HPDE6-E6E7 (cell line): ENCODE data around the gene TCF7L1.
"Not testable (repeated sequence)": the region's sequence is repeated elsewhere in the genome, so short reads cannot be mapped to it uniquely, and the experiment has no call there.

Source experiments
- DNase-seq: peaks from one replicate; pipeline ENCODE4 v3.0.0; 2011; ENCODE audit warnings: missing footprints; ENCODE audit errors: extremely low spot score

Gene TCF7L1

DNA sequence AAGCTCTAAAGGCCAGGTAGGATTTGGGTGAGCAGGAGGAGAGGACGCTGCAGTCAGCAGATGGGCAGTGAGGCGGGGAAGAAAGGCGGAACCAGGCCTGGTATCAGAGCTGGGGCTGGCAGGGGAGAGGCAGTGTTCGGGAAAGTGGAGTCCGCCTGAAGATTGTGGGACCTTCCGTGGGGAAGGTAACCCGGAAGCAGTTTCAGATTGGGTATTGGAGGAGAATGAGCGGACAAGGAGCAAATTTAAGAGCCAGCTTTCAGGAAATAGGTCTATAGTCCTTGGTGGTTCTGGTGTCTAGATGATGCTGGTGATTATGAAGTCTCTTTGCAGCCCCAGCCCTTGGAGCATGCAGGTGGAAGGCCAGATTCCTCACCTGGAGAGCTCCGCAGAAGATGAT lies 51.0 kb downstream of the TCF7L1 start:
- no peak for DNase-seq

GRCh38 chr2:85184990-85185389 lies 51.8 kb downstream of the TCF7L1 start:
- no peak for DNase-seq

DNA sequence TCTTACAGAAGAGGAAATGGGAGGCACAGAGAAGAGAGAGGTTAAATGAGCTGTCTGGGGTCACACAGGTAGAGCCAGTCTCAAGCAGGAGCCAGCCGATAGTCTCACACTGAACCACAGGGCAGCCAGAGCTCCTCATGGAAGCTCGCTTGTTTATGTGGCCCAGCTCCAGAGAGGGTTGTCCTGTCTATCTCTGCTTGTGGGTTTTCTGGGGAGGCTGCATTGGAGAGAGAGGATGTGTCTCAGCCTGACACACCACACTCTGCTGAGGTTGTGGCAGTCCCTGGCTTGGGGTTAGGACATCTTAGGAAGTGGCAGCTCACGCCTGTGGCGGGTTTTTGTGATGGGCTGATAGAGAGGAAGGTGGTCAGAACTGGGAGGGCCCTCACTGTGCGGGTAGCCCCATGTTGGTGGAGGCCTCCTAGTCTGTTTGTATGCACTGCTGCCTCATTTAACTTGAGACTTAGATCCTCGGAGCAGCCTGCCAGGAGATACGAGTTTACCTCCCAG lies 52.3 kb downstream of the TCF7L1 start:
- DNase-seq, result no peak

- no peak for DNase-seq
Measured at GRCh38 chr2:85187069-85187468, 53.9 kb downstream of the TCF7L1 start.

GRCh38 chr2:85188852-85189251 lies 55.7 kb downstream of the TCF7L1 start:
- DNase-seq, result no peak

DNA sequence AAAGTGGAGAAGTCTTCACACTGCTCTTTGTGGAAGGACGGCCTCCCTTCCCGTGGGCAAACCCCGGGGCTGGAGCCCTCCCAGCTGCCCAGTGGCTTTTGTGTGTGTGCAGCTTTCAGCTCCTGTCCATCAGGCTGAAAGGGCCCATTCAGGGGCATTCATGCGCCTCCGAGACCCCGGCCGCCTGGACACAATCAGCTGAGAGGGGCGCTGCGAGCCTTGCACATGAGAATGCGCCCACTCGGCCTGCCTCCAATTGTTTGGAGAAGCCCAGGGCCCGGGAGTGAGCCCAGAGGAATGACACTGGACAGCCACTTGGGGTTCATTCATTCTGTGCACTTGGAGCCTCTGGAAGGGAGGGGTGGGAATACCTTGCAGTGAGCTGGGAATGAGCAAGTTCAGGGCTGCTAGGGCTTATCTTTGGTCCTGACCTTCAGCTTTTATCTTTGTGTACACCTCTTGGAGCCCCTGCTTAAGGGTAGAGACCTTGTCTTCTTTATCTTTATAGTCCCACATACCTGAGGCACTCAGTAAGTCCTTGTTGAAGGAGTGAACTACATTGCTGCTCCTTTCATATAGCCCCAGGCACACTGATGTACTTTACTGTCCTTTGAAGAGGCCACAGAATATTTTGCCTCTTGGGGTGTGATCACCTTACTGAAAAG lies 56.5 kb downstream of the TCF7L1 start:
- no peak for DNase-seq

DNA sequence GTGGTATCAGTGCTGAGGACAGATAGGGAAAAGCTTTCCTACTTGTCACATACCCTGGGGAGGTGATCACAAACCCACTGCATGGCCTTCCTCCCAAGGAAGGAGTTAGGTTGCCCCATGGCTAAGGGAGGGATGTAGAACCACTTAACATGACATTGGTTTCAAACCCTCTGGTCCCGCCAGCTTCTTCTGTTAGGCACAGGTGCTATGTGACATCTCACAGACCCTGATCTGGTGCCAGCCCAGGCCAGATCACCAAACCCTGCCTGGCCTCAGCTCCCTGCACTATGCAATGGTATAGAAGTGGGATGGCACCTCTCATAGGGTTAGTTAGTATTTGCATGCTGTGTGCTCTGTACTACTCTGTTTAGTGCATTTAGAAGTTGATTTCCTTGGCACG lies 58.0 kb downstream of the TCF7L1 start:
- no peak for DNase-seq

- DNase-seq, result no peak
Measured at GRCh38 chr2:85194780-85195480, 61.7 kb downstream of the TCF7L1 start.

GRCh38 chr2:85195956-85196355 lies 62.8 kb downstream of the TCF7L1 start:
- no peak for DNase-seq

GRCh38 chr2:85199698-85200097 lies 66.5 kb downstream of the TCF7L1 start:
- DNase-seq, result no peak

- DNase-seq, result no peak
Measured at GRCh38 chr2:85209887-85210286, 76.7 kb downstream of the TCF7L1 start.

- no peak for DNase-seq
Measured at GRCh38 chr2:85210511-85210910, 77.3 kb downstream of the TCF7L1 start.

DNA sequence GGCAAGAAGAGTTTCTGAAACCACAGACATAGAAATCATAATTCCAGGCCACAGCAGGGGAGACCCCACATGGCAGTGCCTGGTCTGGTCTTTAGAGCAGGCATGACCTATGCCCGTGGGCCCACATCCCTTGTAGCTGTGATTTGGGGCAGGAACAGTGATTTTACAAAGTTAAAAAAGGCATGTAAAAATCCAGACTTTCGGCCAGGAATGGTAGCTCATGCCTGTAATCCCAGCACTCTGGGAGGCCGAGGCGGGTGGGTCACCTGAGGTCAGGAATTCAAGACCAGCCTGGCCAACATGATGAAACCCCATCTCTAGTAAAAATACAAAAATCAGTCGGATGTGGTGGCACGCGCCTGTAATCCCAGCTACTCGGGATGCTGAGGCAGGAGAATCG lies 78.4 kb downstream of the TCF7L1 start:
- DNase-seq, result not testable (repeated sequence)

- no peak for DNase-seq
Measured at GRCh38 chr2:85212841-85213240, 79.6 kb downstream of the TCF7L1 start.

GRCh38 chr2:85213404-85213803 lies 80.2 kb downstream of the TCF7L1 start:
- no peak for DNase-seq

- DNase-seq, result no peak
Measured at GRCh38 chr2:85213901-85214512, 80.8 kb downstream of the TCF7L1 start.

DNA sequence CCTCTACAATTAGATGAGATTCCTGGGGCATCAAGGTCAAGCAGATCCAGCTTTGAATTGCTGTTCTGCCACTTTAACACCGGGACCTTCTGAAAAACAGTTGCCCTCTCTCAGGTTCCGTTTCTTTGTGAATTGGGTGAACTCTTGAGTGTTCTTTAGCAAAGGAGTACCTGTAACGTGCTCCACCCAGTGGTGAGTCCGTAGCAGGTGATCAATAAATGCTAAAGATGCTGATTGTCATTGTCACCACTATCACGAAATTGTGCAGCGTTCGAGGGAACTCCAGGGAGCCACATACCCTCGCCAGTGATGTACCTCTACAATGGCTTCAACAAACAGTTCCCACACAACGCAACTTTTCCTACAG lies 81.9 kb downstream of the TCF7L1 start:
- no peak for DNase-seq

GRCh38 chr2:85215448-85216401 lies 82.5 kb downstream of the TCF7L1 start:
- DNase-seq, result no peak

DNA sequence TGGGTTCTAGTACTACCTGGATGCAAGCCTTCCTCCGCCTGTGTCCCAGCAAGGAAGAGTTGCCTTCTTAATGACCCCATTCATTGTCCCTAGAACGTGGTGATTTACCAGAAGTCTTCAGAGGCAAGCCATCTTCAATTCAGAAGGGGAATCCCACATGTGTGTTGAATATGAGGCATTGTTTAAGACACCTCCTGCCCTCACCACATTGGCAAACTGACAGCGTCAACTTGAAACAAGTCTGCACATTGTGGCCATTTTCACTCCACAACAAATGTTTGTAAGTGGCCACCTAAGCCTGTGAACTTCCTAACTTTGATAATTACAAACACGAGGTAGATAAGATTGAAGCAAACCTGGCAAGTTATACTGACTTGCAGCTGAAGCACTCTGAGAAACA lies 83.7 kb downstream of the TCF7L1 start:
- DNase-seq, result no peak

- no peak for DNase-seq
Measured at GRCh38 chr2:85221067-85221691, 88.0 kb downstream of the TCF7L1 start.

DNA sequence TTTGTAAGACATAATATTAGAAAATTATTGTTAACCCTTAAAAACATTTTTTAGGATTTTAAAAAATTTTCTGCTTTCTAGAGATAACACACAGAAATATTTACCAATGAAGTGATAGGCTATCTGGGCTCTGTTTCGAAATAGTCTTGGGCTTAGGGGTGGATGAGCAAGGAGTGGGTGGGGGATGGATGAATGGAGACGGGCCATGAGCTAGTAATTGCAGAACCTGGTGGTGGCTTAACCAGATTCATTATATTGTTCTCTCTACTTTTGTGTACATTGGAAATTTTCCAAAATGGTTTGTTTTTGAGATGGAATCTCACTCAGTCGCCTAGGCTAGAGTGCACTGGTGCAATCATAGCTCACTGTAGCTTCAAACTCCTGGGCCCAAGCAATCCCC lies 89.6 kb downstream of the TCF7L1 start:
- DNase-seq, result no peak
